ENCODE results near the gene TMEM120A.
A peak's percentile ranks its signal among the peaks of the same experiment; 100 is the strongest.

- no peak for TF ChIP-seq EZH2phosphoT487 (IDR thresholded peaks at IDR 0.05; ENCODE audit: borderline replicate concordance, low read depth, low read length)
- TF ChIP-seq, protein P1, sequence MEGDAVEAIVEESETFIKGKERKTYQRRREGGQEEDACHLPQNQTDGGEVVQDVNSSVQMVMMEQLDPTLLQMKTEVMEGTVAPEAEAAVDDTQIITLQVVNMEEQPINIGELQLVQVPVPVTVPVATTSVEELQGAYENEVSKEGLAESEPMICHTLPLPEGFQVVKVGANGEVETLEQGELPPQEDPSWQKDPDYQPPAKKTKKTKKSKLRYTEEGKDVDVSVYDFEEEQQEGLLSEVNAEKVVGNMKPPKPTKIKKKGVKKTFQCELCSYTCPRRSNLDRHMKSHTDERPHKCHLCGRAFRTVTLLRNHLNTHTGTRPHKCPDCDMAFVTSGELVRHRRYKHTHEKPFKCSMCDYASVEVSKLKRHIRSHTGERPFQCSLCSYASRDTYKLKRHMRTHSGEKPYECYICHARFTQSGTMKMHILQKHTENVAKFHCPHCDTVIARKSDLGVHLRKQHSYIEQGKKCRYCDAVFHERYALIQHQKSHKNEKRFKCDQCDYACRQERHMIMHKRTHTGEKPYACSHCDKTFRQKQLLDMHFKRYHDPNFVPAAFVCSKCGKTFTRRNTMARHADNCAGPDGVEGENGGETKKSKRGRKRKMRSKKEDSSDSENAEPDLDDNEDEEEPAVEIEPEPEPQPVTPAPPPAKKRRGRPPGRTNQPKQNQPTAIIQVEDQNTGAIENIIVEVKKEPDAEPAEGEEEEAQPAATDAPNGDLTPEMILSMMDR (conservative IDR thresholded peaks at IDR 0.05; ENCODE audit: low read length) = 0 out of 2 replicates have a peak, but pooled peaks have one; percentile 24
Observed at GRCh38 chr7:75994388-75995051, at the start of gene TMEM120A.

All from OCI-LY7 (cell line).